HG02798 (cell line): Measurements from ENCODE around the gene LVRN.

ENCODE experiments used
- ATAC-seq: cut with Tn5 transposase; IDR thresholded peaks from one replicate; pipeline ENCODE4 v1.9.1; 2021; ENCODE audit warnings: mild to moderate bottlenecking; ENCODE audit not compliant: unreplicated experiment, poor library complexity

Gene LVRN

DNA sequence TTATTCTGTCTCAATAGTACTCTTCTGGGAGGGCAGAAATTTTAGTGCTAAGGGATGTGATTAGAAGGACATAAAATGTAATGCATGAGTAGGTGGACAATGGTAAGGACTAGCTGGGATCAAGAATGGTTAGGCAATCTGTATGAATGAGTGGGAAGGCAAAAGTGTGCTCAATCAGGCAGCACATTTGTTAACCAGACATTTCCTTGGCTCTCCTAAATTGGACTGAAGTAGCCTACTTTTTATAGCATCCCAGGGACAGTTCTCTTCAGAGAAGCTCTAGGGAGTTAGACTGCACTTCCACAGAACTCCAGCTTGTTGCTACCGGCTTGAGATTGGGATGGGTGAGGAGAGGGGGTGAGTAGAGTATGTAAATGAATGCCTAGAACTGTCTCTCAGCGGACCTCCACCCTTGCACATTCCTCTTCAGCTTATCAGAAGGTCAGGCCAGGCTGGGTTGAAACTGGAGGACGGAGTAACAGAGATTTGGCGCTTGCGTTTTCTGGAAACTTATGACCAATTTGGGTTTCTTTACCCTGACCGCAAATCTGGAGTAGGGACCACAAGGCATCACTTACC, 51.0 kb downstream of the LVRN start:
- ATAC-seq, result no peak

DNA sequence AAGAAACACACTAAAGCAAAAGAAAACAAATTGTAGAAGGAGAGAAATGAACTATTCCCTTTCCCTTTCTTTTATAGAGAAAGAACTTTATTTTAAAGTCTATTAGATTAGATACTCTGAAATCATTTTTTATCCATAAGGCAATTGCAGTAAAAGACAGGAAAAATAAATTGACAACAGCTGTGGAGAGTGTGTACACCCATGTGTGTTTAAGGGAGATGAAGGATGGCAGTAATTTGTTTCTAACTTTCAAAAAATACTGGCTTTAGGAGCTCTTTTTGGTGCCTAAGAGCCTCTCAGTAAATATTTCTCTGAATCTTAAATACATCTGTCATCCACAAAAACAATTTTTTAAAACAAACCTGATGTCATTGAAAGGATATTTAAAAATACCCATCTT, 51.7 kb downstream of the LVRN start:
- ATAC-seq, result no peak

DNA sequence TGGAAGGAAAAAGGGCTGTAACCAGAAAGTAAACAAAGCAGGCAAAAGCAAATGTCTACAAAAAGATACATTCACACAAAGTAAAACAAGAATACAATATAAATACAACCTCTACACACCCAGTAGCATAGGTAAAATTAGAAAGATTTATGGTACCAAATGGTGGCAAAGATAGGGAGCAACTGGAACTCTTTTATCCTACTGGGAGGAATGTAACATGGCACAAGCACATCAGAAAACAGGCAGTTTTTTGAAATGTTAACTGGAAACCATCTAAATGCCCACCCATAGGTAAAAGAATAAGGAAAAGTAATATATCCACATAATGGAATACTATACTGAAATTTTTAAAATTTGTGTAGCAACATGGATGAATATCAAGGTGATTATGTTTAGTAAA, 61.3 kb downstream of the LVRN start:
- no peak for ATAC-seq

DNA sequence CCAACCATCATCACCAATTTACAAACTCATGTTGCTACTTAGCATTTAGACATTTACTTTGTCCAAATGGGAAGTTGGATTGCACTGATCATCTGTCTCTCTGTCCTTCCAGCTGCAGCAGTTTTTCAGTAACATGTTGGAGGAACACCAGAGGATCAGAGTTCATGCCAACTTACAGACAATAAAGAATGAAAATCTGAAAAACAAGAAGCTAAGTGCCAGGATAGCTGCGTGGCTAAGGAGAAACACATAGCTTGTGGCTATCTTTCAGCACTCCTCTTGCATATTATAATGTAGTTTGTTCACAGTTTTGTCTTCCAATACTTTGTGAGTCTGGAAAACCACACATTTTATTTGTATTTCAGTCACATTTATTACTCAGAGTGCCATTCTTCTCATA, 63.6 kb downstream of the LVRN start:
- no peak for ATAC-seq

DNA sequence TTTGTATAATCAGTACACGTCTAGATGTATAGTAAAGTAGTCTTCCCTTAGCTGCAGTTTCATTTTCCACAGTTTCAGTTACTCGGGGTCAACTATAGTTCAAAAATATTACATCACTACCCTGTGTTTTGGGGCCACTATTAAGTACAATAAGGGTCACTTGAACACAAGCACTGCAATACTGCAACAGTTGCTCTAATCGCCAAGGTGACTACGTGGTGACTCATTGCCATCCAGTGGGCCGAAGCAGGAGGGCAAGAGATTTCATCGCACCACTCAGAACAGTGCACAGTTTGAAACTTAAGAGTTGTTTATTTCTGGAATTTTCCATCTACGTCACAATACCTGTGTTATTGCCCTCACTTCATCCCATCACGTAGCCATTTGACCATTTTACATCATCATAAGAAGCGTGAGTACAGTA, 69.8 kb downstream of the LVRN start, which contains the start of gene ARL14EPL:
Gene ARL14EPL (plus strand): TSS at position 379 of the 424 bp plus-strand sequence. CDS start 18,994 bp downstream, outside the sequence.
- peak; percentile 68 for ATAC-seq

DNA sequence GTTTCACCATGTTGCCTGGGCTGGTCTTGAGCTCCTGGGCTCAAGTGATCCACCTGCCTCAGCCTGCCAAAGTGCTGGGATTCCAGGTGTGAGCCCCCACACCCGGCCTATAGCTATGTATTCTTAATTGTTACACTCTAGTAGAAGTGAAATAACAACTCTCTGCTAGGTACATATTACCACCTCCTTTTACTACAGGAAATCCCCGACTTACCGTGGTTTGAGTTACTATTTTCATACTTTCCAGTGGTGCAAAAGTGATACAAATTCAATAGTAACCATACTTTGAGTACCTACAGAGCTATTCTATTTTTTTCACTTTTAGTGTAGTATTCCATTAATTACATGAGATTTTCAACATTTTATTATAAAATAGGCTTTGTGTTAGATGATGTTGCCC, 70.7 kb downstream of the LVRN start:
- ATAC-seq, result peak; percentile 59

DNA sequence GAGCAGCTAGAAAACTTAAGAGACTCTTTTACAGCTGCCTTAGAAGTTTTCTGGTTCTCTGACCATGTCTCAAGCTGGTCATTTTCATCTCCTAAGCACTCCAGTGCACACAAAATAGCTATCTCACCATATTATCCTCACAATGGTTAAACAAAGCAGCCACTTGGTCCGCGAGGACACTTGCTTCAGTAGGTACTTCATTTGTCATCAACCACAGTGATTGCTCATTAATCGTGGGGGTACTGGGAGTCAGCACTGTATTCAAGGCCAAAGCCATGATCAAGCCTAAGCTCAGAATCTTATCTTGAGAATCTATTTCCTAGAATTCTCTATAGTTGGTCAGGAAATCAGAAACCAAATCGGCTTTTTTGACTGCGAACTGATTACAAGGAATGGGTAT, 72.8 kb downstream of the LVRN start:
- no peak for ATAC-seq

DNA sequence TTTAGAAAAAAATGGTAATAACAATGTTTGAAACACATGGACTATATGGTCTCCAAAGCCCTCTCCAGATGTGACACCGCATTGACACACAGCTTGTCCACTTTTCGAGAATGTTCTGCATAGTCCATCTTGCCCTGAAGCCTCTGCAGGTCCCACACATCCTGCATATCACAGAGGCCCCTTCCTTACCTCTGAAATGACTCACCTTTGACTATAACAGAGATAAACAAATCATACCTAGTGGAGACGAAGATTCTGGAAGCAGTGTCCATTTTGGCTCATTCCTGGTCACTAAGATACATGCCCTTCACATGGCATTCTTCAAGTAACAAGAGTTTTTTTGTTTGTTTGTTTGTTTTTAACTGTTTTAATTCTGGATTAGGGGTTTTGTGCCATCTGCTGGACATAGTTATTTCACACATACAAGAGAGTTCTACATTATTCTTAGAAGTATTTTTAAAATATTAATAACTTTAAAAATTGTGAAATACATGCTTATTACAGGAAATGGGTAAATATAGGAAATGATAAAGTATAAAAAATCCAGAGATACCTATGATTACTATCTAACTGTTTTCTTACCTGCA, 75.1 kb downstream of the LVRN start:
- no peak for ATAC-seq

DNA sequence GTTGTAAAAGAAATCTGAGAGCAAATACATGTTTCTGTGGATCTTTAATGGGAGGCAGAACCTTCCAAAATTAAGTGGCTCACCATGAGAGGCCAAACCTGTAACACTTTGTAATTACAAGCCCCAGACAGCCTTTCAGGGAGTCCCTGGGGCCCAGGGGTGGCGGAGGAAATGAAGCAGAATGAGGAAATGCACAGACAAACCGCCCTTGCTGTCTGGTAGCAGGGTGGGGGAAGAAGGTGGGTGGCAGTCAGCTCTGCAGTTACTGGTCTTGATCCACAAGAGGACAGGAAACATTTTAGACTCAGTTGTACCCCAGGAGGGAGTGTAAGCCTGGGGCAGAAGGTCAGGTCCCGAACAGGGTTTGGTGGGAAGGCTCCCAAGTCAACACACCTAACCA, 76.5 kb downstream of the LVRN start:
- peak; percentile 79 for ATAC-seq

DNA sequence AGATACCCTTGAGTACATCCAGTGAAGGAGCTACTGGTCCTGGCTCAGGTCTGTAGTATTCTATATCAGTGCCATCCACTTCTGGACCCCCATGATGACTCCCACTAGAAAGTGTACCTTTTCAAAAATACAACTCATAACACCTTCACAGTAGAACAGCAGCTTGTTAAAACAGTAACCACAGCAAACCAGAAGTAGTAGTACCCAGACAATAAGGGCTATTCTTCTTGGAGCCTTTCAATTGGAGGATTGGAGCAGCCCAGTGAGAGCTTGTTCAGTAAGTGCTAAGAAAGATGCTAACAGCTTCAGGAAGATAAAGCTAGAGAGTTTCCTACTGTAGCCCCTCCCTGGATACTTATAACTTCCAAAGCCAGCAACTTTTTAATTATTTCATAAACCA, 80.1 kb downstream of the LVRN start:
- ATAC-seq, result no peak

DNA sequence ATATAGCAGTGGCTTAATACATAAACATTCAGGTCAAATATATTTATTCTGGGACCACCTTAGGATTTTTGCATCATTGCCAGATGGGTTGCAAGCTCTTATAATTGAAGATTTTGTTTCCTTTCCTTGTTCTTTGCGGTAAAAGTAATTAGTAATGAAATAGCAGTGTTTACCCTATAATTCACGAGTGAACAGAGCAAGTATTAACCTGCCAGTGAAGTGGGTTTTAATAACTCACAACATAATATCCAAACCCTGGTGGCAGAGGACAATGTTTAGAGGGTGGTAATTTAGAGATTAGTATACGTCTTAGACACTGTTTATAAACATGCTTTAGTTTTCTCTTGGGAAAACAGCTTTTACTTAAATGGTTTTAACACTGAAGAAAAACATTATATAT, 81.8 kb downstream of the LVRN start:
- no peak for ATAC-seq

DNA sequence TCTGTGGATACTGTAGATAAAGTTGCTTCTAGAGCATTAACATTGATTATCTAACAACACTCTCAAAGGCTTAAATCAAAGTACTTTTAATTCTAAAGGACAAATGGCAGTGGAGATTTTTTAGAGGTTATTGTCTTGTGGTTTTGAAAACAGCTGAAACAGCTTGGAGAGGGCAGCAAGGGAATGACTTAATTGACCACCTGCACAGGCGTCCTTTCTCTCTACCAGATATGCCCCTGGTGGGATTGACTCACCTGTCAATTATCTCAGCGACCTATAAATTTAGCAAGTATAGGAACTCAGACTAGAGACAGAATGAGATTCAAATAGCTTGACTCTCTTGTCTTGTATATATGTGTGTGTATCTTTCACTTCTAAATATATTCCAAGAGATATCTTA, 83.5 kb downstream of the LVRN start:
- ATAC-seq, result no peak

DNA sequence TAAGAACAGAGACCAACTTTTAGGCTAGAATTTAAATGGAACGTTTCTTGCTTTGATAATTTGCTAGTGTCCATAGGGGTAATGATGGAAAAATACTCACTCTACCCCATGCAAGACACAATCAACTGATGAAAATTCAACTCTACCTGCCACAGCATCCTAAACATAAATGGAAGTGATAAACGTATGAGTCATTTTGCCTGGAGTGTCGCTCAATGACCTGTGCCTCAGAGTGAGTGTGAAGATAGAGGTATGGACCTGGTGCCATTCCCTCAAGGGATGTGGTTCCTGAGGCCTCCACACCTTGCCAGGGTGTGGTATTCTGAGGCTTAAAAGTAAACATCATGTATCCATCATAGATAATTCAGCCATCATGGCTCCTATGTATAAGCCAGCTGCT, 84.0 kb downstream of the LVRN start:
- ATAC-seq, result no peak

DNA sequence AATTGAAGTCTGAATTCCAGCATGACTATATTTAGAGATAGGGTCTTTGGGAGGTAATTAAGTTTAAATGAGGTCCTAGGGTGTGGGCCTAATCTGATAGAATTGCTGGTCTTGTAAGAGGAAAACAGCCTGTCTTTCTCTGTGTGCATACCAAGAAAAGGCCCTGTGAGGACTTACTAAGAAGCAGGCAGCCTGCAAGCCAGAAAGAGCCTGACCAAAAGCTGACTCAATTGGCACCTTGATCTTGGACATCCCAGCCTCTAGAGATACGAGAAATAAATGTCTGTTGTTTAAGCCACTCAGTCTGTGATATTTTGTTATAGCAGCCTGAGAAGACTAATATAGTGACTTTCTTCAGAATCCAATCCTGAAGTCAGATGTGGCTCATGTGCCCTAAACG, 84.5 kb downstream of the LVRN start:
- ATAC-seq, result no peak

DNA sequence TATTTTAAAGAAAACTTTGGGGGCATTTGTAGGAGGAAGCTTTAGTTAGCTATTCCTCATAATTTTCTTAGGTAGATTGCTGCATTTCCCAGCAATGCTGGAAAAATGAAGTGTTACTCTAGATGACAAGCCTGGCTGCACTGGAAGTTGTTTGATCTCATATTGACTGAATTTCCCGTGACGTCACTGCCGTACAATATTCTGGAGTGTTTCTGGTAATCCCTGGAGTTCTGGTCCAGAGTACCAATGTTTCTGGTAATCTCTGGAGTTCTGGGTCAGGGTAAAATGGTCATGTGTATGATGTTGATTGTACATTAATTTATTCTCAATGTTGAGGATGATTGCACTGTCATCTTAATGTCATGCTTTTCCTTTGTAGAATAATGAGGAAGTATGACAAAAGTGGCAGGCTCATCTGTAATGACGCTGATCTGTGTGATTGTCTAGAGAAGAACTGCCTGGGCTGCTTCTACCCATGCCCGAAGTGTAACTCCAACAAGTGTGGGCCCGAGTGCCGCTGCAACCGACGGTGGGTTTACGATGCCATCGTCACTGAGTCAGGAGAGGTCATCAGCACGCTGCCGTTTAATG, 96.2 kb downstream of the LVRN start:
- ATAC-seq, result no peak

DNA sequence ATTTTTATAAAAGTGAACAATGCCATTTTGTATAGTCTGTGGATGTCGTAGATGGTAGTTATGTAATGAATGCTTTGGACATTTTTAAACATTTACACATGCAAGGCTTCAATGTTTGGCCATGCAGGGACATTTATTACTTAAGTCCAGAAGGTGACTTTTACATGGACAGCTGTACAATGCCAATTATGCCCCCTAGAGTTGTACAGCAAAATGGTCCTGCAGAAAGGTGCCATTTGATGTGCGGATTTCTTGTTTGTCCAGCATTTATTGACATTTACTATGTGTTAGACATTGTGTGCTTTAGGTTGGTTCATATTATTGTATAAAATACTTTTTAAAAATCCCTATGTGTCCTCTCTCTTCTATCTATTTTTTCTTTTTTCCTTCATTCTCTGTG, 100.1 kb downstream of the LVRN start:
- ATAC-seq, result no peak

DNA sequence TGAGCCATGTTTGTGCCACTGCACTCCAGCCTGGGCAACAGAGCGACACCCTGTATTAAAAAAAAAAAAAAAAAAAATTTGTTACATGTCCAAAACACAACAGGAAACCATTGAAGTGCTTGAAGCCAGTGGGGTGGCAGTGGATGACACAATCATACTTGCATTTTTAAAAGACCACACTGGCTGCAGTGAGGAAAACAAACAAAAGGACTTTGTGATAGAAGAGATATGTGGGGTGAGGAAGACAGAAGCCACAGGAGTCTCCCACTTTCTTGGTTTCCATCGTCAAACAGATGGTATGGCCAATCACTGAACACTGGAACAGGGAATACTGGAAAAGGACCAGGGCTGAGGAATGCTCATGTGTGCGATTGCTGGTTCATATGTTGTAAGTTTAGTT, 101.7 kb downstream of the LVRN start:
- no peak for ATAC-seq

DNA sequence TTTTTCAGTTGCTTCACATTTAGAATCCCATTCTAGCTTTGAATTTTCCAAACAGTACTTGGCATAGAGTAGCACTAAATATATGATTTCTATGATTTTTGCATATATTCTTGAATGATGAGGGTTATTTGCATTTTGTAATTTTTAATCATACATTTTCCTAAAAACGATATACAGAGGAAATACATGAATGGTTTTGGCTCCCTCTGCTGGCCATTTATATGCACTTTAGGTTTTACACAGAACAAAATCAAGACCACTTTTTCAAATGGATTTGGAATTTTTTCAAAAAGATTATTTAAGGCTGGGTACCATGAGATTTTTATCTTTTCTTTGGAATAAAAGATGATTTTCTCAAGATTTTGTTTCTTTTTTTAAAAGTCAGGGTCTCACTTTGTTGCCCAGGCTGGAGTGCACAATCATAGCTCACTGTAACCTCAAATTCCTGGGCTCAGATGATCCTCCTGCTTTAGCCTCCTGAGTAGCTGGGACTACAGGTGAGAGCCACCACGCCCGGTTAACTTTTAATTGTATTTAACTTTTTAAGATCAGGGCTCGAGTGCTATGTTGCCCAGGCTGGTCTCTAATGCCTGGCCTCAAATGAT, 105.9 kb downstream of the LVRN start:
- ATAC-seq, result peak; percentile 50

DNA sequence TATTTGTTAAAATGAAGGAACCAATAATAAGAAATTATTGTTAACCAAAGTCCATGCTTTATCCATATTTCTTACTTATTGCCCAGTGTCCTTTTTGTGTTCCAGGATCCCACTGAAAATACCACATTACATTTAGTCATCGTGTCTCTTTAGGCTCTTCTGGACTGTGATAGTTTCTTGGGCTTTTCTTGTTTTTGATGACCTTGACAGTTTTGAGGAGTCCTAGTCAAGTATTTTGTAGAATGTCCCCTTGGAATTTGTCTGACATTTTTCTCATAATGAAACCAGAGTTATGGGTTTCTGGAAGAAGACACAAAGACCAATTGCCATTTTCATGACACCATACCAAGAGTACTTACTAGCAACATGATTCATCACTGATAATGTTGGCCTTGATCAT, 108.9 kb downstream of the LVRN start:
- no peak for ATAC-seq

DNA sequence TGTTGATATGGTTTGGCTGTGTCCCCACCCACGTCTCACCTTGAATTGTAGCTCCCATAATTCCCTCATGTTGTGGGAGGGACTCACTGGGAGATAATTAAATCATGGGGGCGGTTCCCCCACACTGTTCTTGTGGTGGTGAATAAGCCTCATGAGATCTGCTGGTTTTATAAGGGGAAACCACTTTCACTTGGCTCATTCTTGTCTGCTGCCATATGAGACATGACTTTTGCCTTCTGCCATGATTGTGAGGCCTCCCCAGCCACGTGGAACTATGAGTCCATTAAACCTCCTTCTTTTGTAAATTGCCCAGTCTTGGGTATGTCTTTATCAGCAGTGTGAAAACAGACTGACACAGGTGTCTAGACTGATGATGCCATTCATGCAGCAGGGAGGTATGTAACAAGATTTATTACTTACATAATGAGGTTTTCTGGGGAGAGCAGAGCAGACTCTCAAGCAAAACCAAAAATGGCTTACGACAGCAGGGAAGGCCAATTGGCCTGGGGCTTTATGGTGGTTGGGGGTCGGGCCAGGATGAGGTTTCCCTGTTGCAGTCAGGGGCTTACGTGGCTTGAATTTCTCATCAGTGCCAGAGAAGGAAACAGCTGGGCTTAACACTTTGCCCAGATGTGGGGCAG, 113.0 kb downstream of the LVRN start:
- ATAC-seq, result no peak

DNA sequence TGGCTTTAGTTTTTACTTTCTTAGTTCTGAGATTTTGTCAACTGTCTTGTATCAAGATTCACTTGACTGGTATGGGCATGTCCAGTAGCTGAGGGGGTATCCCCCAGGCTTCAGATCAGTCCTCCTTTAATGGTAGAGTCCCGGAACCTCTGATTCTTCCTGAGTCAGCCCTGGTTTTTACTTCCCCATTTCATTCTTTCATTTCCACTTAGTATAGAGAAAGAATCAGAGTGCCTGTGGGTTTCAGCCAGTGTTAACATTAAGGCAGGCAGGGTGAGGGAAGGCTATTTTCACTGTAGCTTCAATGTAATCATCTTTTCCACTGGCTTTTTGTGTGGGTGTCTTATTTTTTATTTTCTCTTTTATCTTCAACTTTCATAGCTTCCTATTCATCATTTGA, 114.2 kb downstream of the LVRN start:
- peak; percentile 98 for ATAC-seq
